Tibial nerve (tissue), 4 donors: ENCODE data around the gene PHF3. TPM values are rescaled to one million over a fixed set of nuclear protein-coding genes. Genes with fewer than 3 reads are reported as not detected.

Experiments
- DNase-seq, 2 donors: peaks; one replicate each; pipeline ENCODE4 v3.0.0-alpha.2; 2019; ENCODE audit warnings: low spot score in 2 of 2
- H3K27ac ChIP-seq, 4 donors: fragments of 200-600 bp; sonication (generic) in 3 of 4; one replicate each; pipeline ENCODE4 v1.5.1; 2017 to 2019; ENCODE audit warnings: mild to moderate bottlenecking in 1 of 4
- H3K27me3 ChIP-seq, 2 donors: fragments of 200-600 bp; sonication (generic) in 1 of 2; one replicate each; pipeline versions ENCODE4 v1.5.1 to v1.6.0; 2017 to 2019
- H3K36me3 ChIP-seq, 3 donors: fragments of 200-600 bp; sonication (generic); one replicate each; pipeline ENCODE4 v1.5.1; 2018 to 2019
- H3K4me1 ChIP-seq, 4 donors: fragments of 200-600 bp; sonication (generic) in 3 of 4; one replicate each; pipeline ENCODE4 v1.5.1; 2017 to 2019
- H3K4me3 ChIP-seq, 4 donors: fragments of 200-600 bp; sonication (generic) in 3 of 4; one replicate each; pipeline ENCODE4 v1.5.1; 2017 to 2019; ENCODE audit warnings: mild to moderate bottlenecking in 1 of 4, moderate library complexity in 1 of 4
- H3K9me3 ChIP-seq, 4 donors: fragments of 200-600 bp; sonication (generic) in 3 of 4; one replicate each; pipeline ENCODE4 v1.5.1; 2017 to 2019
- CTCF ChIP-seq, 5 experiments: fragments of 200-600 bp in 3 of 5; fragments of 450-650 bp in 2 of 5; sonication (generic) in 3 of 5; IDR thresholded peaks; one replicate each; pipeline ENCODE4 v1.5.1; 2016 to 2019; ENCODE audit warnings: antibody characterized with exemption in 5 of 5, mild to moderate bottlenecking in 3 of 5, moderate library complexity in 2 of 5
- EP300 ChIP-seq, 2 donors: sonication (generic); formaldehyde crosslinking; IDR thresholded peaks; one replicate each; pipeline ENCODE4 v1.6.1; 2017; ENCODE audit warnings: antibody characterized with exemption in 2 of 2, mild to moderate bottlenecking in 1 of 2
- POLR2A ChIP-seq, 2 donors: fragments of 450-650 bp; IDR thresholded peaks; one replicate each; pipeline ENCODE4 v1.6.1; 2017; ENCODE audit warnings: antibody characterized with exemption in 2 of 2, mild to moderate bottlenecking in 2 of 2, moderate library complexity in 2 of 2
- WGBS, 2 donors: methylation state at CpG; one replicate each; pipeline ENCODE4 v1.1.5; 2018; 5-methylcytosine and 5-hydroxymethylcytosine counted together
- total RNA-seq, 4 donors: library from RNA; depleted of rRNA; stranded (reverse); fragments of >200 nt; gene quantifications; one replicate each; pipeline ENCODE4 v1.1.0, GENCODE V29; 2016

Gene PHF3
- total RNA-seq, 4 donors from 2014 or later = 59.1 to 75.3 (median 69.9) TPM

- no peaks in the 10 kb centered on the region for H3K27me3 ChIP-seq
- 89 to 91% methylated on average over 2 of the region's 2 CpGs for WGBS, 2 donors
These were observed 17.4 kb downstream of the PHF3 start for GRCh38 chr6:63652980-63653379.

GRCh38 chr6:63660757-63661156 is 25.2 kb downstream of the PHF3 start:
- DNase-seq = no peak
- no peaks in the 10 kb centered on the region for H3K27me3 ChIP-seq
- H3K4me3 ChIP-seq = no peak overlapping the region
- peaks cover 0 to 73% (median 9%) of the 10 kb centered on the region in 4 donors for H3K4me1 ChIP-seq
- no peaks in the 10 kb centered on the region for H3K9me3 ChIP-seq
- H3K27ac ChIP-seq = no peak overlapping the region
- 44 to 62% methylated on average over 1 of the region's 1 CpG for WGBS, 2 donors
- no peaks in the 10 kb centered on the region for H3K36me3 ChIP-seq
- no peak for TF ChIP-seq POLR2A (IDR thresholded peaks at IDR 0.05)
- no peak for TF ChIP-seq EP300 (IDR thresholded peaks at IDR 0.05)
- no peak for TF ChIP-seq CTCF (IDR thresholded peaks at IDR 0.05)

More at GRCh38 chr6:63652980-63653379, 17.4 kb downstream of the PHF3 start:
- H3K4me3 ChIP-seq = no peak overlapping the region
- no peak overlapping the region for H3K27ac ChIP-seq
- H3K4me1 ChIP-seq = peaks cover 0 to 65% (median 23%) of the 10 kb centered on the region in 4 donors
- no peaks in the 10 kb centered on the region for H3K36me3 ChIP-seq
- DNase-seq = no peak
- TF ChIP-seq EP300 (IDR thresholded peaks at IDR 0.05) = no peak
- peaks cover 0 to 6% (median 2%) of the 10 kb centered on the region in 4 donors for H3K9me3 ChIP-seq

DNA sequence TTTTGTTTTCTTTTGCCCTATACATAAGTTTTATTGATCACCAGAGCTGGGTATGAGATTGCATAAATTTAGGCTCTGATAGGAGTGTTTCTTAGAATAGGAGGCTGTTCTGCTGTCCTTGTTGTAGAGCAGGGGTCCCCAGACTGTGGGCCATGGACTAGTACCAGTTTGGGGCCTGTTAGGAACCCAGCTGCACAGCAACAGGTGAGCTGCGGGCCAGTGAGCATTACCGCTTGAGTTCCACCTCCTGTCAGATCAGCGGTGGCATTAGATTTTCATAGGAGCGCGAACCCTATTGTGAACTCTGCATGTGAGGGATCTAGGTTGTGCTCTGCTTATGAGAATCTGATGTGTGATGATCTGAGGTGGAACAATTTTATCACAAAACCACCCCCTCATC is 26.2 kb downstream of the PHF3 start:
- H3K4me1 ChIP-seq = peaks cover 0 to 68% (median 4%) of the 10 kb centered on the region in 4 donors
- H3K27ac ChIP-seq = no peak overlapping the region
- no peak for TF ChIP-seq POLR2A (IDR thresholded peaks at IDR 0.05)
- no peak for DNase-seq
- H3K9me3 ChIP-seq = no peaks in the 10 kb centered on the region
- 96 to 97% methylated on average over 5 of the region's 5 CpGs for WGBS, 2 donors
- no peak overlapping the region for H3K4me3 ChIP-seq
- H3K27me3 ChIP-seq = no peaks in the 10 kb centered on the region
- no peaks in the 10 kb centered on the region for H3K36me3 ChIP-seq

GRCh38 chr6:63663147-63663955 is 27.7 kb downstream of the PHF3 start:
- 92 to 93% methylated on average over 5 of the region's 5 CpGs for WGBS, 2 donors
- H3K27ac ChIP-seq = no peak overlapping the region
- DNase-seq = no peak
- TF ChIP-seq EP300 (IDR thresholded peaks at IDR 0.05) = no peak
- H3K36me3 ChIP-seq = no peaks in the 10 kb centered on the region
- no peaks in the 10 kb centered on the region for H3K9me3 ChIP-seq
- H3K4me1 ChIP-seq = peaks cover 0 to 65% (median 0%) of the 10 kb centered on the region in 4 donors
- H3K4me3 ChIP-seq = no peak overlapping the region
- no peaks in the 10 kb centered on the region for H3K27me3 ChIP-seq

GRCh38 chr6:63663956-63664281 is 28.3 kb downstream of the PHF3 start:
- Histone ChIP-seq H3K4me1 (peaks cover 0 to 59% (median 0%) of the 10 kb centered on the region in 4 donors), H3K27me3 (no peaks in the 10 kb centered on the region), H3K9me3 (no peaks in the 10 kb centered on the region), H3K4me3 (no peak overlapping the region), H3K27ac (no peak overlapping the region), H3K36me3 (no peaks in the 10 kb centered on the region)
- no peak for DNase-seq
- no peak for TF ChIP-seq POLR2A (IDR thresholded peaks at IDR 0.05)
- TF ChIP-seq EP300 (IDR thresholded peaks at IDR 0.05) = no peak
- TF ChIP-seq CTCF (IDR thresholded peaks at IDR 0.05) = no peak

DNA sequence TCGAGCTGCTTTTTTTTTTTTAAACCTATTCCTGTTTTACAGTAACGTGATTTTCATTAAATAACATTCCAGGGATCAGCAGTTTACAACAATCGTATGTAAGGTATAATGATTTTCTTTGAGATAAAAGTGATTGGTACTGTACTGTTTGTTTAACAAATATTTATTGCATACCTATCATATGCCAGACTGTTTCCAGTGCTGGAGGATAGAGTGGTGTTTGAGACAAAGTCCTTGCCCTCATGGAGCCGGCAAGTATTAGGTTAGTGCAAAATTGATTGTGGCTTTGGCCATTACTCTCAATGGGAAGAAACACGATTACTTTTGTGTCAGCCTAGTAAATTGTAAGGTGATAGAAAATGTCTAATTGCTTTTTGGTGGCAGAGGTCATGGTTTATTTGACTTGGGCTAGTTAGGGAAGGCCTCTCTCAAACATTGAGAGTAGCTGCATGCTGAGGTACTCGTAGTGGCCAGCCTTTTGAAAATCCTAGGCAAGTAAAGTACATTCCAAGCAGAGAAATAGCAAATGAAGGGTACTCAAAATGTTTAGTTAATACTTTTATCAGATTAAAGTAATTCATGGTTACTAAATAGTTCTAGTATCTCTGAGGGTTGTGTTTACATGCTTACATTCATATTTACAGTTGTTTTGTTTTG is 35.6 kb downstream of the PHF3 start:
- H3K27me3 ChIP-seq = no peaks in the 10 kb centered on the region
- H3K9me3 ChIP-seq = no peaks in the 10 kb centered on the region
- peaks cover 0 to 14% (median 0%) of the 10 kb centered on the region in 3 donors for H3K36me3 ChIP-seq
- H3K27ac ChIP-seq = no peak overlapping the region
- 67 to 76% methylated on average over 6 of the region's 6 CpGs for WGBS, 2 donors
- no peak for DNase-seq
- H3K4me3 ChIP-seq = no peak overlapping the region
- no peak for TF ChIP-seq EP300 (IDR thresholded peaks at IDR 0.05)
- no peak for TF ChIP-seq POLR2A (IDR thresholded peaks at IDR 0.05)
- no peak for TF ChIP-seq CTCF (IDR thresholded peaks at IDR 0.05)
- peaks cover 0 to 43% (median 3%) of the 10 kb centered on the region in 4 donors for H3K4me1 ChIP-seq
